ENCODE data around the gene CALML5.

Gene CALML5

GRCh38 chr10:5512881-5513612, 13.7 kb upstream of the CALML5 start:
- Histone ChIP-seq H3K27me3 (ENCODE audit: control insufficient read depth, low read length) (peaks cover 5% of the 10 kb centered on the region; the same call in 1 of the 2 replicates), H4K20me1 (ENCODE audit: control insufficient read depth, insufficient read depth, low read depth, low read length) (no peaks in the 10 kb centered on the region), H3K9me2 (replicated peaks; ENCODE audit: control insufficient read depth, low read length) (no peaks in the 10 kb centered on the region), H3K36me3 (ENCODE audit: control insufficient read depth, low read length) (no peaks in the 10 kb centered on the region), H3K27ac (ENCODE audit: low read depth, low read length) (no peak overlapping the region), H3K4me1 (ENCODE audit: control insufficient read depth, low read length) (no peaks in the 10 kb centered on the region), H3F3A (ENCODE audit: control insufficient read depth, insufficient read depth) (no peaks in the 10 kb centered on the region), H3K4me2 (ENCODE audit: low read length) (no peak overlapping the region), H3K4me3 (ENCODE audit: low read length) (no peak overlapping the region), H3K79me2 (ENCODE audit: control insufficient read depth, low read length) (no peaks in the 10 kb centered on the region), H3K9me3 (ENCODE audit: control insufficient read depth, insufficient read depth, low read length) (no peaks in the 10 kb centered on the region)
- TF ChIP-seq CTCF (IDR thresholded peaks at IDR 0.05; ENCODE audit: low read depth, low read length, poor library complexity, severe bottlenecking) (no peak), EZH2phosphoT487 (IDR thresholded peaks at IDR 0.05; ENCODE audit: borderline replicate concordance, low read length) (no peak)

GRCh38 chr10:5512331-5512730, 13.0 kb upstream of the CALML5 start:
- no peaks in the 10 kb centered on the region for H3K9me2 ChIP-seq (replicated peaks; ENCODE audit: control insufficient read depth, low read length)

GRCh38 chr10:5511885-5512280, 12.5 kb upstream of the CALML5 start:
- H3K79me2 ChIP-seq (ENCODE audit: control insufficient read depth, low read length), result no peaks in the 10 kb centered on the region
- H3K27ac ChIP-seq (ENCODE audit: low read depth, low read length), result no peak overlapping the region
- no peaks in the 10 kb centered on the region for H3K4me1 ChIP-seq (ENCODE audit: control insufficient read depth, low read length)
- H3K4me2 ChIP-seq (ENCODE audit: low read length), result no peak overlapping the region
- H3F3A ChIP-seq (ENCODE audit: control insufficient read depth, insufficient read depth), result no peaks in the 10 kb centered on the region
- no peaks in the 10 kb centered on the region for H3K9me3 ChIP-seq (ENCODE audit: control insufficient read depth, insufficient read depth, low read length)
- H3K36me3 ChIP-seq (ENCODE audit: control insufficient read depth, low read length), result no peaks in the 10 kb centered on the region
- H3K9me2 ChIP-seq (replicated peaks; ENCODE audit: control insufficient read depth, low read length), result no peaks in the 10 kb centered on the region
- H3K27me3 ChIP-seq (ENCODE audit: control insufficient read depth, low read length), result peaks cover 4% of the 10 kb centered on the region; the same call in 1 of the 2 replicates
- no peak overlapping the region for H3K4me3 ChIP-seq (ENCODE audit: low read length)
- TF ChIP-seq EZH2phosphoT487 (IDR thresholded peaks at IDR 0.05; ENCODE audit: borderline replicate concordance, low read length) (no peak), CTCF (IDR thresholded peaks at IDR 0.05; ENCODE audit: low read depth, low read length, poor library complexity, severe bottlenecking) (no peak)
- no peaks in the 10 kb centered on the region for H4K20me1 ChIP-seq (ENCODE audit: control insufficient read depth, insufficient read depth, low read depth, low read length)

More at GRCh38 chr10:5512331-5512730, 13.0 kb upstream of the CALML5 start:
- no peaks in the 10 kb centered on the region for H3K79me2 ChIP-seq (ENCODE audit: control insufficient read depth, low read length)
- H3K36me3 ChIP-seq (ENCODE audit: control insufficient read depth, low read length), result no peaks in the 10 kb centered on the region
- H3K9me3 ChIP-seq (ENCODE audit: control insufficient read depth, insufficient read depth, low read length), result no peaks in the 10 kb centered on the region
- H4K20me1 ChIP-seq (ENCODE audit: control insufficient read depth, insufficient read depth, low read depth, low read length), result no peaks in the 10 kb centered on the region
- H3K27me3 ChIP-seq (ENCODE audit: control insufficient read depth, low read length), result peaks cover 4% of the 10 kb centered on the region; the same call in 1 of the 2 replicates
- TF ChIP-seq EZH2phosphoT487 (IDR thresholded peaks at IDR 0.05; ENCODE audit: borderline replicate concordance, low read length) (no peak), CTCF (IDR thresholded peaks at IDR 0.05; ENCODE audit: low read depth, low read length, poor library complexity, severe bottlenecking) (no peak)
- no peak overlapping the region for H3K4me3 ChIP-seq (ENCODE audit: low read length)
- no peaks in the 10 kb centered on the region for H3K4me1 ChIP-seq (ENCODE audit: control insufficient read depth, low read length)
- H3F3A ChIP-seq (ENCODE audit: control insufficient read depth, insufficient read depth), result no peaks in the 10 kb centered on the region
- no peak overlapping the region for H3K4me2 ChIP-seq (ENCODE audit: low read length)
- no peak overlapping the region for H3K27ac ChIP-seq (ENCODE audit: low read depth, low read length)
